Pulmonary artery endothelial cell (primary cell): ENCODE results near the gene DRP2. TPM values are rescaled to one million over a fixed set of nuclear protein-coding genes. Genes with fewer than 3 reads are reported as not detected.
"Not testable (repeated sequence)": the region's sequence is repeated elsewhere in the genome, so short reads cannot be mapped to it uniquely, and the experiment has no call there.

Experiments used
- DNase-seq: peaks from one replicate; pipeline ENCODE4 v3.0.0-alpha.2; 2011; ENCODE audit warnings: low read depth, low spot score
- total RNA-seq: library from RNA; depleted of rRNA; stranded (reverse); fragments of >200 nt; gene quantifications from 2 replicates; pipeline ENCODE4 v1.2.3, GENCODE V29; 2014

Gene DRP2
- total RNA-seq, 1 donor from 2014 or later = 0.13 TPM

GRCh38 chrX:101232316-101232715, 12.7 kb downstream of the DRP2 start:
- no peak for DNase-seq

DNA sequence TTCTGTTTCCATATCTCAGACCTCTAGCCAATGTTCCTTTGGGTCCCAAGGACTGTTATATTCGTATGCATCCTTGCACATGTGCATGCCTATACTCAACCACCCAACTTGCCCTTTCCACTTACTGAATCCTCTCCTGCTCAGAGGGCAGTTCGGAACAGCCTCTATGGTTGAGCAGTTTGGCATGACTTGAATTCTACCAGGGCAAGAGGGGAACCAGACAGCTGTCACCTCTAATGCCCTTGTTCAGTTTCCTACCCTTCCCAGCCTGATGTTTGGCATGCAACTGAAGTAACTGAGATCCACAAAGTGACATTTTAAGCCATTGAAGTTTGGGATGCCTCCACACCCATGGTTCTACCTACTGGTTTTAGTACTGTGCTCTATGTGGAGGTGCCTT, 17.5 kb downstream of the DRP2 start:
- no peak for DNase-seq

DNA sequence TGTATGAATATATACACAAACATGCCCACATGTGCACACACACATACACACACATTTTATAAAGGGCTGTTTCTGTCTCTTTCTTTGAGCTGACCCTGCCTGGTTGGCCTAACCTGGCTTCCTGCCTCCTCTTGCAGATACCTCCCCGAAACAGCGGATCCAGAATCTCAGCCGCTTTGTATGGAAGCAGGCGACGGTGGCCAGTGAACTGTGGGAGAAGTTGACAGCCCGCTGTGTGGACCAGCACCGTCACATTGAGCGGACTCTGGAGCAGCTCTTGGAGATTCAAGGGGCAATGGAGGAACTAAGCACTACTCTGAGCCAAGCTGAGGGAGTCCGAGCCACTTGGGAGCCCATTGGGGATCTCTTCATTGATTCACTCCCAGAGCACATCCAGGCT, 21.9 kb downstream of the DRP2 start:
- no peak for DNase-seq

DNA sequence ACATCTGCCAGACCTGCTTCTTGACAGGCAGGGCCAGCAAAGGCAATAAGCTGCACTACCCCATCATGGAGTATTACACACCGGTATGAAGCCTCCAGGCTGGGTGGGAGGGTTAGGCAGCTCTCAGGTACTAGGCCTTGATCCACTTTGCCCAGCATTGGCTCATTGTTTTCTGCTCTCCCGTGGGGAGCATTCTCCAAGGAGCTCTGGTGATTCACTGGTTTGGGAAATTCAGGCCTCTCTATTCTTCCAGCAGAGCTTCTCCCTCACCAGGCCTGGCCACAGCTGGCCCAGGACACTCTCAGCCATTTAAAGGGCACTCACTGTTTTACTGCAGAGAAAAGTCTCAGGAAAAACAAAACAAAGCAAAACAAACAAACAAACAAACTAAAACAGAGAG, 33.0 kb downstream of the DRP2 start:
- no peak for DNase-seq

GRCh38 chrX:101257448-101258258, 38.1 kb downstream of the DRP2 start:
- DNase-seq = no peak

DNA sequence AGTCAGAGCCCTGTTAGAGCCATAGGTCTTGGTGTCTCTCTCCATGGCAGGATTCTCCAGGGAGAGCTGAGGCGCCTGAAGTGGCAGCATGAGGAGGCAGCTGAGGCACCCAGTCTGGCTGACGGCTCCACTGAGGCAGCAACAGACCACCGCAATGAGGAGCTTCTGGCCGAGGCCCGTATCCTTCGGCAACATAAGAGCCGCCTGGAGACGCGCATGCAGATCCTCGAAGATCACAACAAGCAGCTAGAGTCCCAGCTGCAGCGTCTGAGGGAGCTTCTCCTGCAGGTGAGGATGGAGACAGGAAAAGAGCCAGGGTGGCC, 38.6 kb downstream of the DRP2 start:
- DNase-seq = no peak

- no peak for DNase-seq
Observed at GRCh38 chrX:101260435-101260834, 40.8 kb downstream of the DRP2 start.

DNA sequence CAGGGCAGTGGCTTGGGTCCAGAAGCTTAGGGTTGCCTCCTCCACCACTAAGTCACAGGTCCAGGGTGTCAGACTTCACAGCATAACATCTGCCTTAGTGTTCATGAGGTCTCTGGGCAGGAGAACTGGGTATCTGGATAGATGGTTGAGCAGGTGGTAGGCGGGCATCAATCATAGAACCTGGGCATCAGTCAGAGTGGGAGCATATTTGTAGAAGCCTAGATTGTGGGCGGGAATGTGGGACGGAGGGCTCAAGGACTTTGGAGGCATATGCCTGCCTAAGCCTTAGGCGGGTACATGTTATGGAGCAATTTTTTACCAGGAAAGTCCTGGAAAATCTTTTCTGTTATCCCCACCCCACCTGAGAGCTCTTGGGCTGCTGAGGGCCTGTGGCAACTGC, 43.0 kb downstream of the DRP2 start:
- no peak for DNase-seq

DNA sequence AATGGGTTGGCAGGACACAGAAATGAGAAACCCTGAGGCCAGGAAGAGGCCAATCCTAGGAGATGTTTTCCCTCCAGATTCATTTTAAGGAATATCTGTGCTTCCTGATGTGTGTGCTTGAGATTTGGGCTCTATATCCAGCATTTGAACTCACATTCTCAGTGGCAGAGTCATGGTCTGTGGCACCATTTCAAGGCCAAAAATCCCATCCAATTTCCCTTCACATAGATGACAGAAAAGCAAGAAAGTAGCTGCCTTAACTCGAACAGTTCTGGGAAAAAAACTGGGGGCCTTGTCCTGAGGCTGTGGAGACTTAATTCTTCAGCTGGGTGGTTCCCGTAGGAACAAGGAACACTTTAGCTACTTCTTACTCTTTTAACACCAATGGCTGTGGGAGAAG, 44.2 kb downstream of the DRP2 start:
- no peak for DNase-seq

GRCh38 chrX:101265869-101266428, 46.4 kb downstream of the DRP2 start:
- DNase-seq = peak; percentile 26

GRCh38 chrX:101274198-101274597, 54.6 kb downstream of the DRP2 start:
- DNase-seq = no peak

GRCh38 chrX:101276238-101276637, 56.7 kb downstream of the DRP2 start:
- DNase-seq = no peak

DNA sequence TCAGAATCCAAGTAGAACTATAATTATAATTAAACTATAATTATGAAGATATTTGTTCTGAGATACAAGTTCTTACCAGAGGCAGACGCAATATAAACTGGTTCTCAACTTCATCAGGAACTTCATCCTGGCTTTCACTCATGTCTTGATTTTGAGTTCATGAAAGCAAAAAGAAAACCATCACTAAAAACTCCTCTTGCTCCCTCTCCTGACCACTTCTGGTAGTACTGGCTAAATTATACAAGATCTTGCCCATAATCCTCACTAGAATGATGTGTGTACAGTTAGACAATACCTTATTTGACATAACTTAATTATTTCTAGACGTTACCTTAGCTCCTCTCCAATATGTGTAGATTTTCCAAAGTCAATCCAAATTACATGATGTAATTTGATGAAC, 67.8 kb downstream of the DRP2 start:
- DNase-seq = peak; percentile 13

- no peak for DNase-seq
Observed at GRCh38 chrX:101290957-101291603, 71.5 kb downstream of the DRP2 start, which contains the start of gene TAF7L. TAF7L (minus strand) TSS chrX:101291334; CDS start chrX:101287543, 3,791 bp downstream.

GRCh38 chrX:101295603-101296002, 76.0 kb downstream of the DRP2 start:
- DNase-seq = not testable (repeated sequence)

DNA sequence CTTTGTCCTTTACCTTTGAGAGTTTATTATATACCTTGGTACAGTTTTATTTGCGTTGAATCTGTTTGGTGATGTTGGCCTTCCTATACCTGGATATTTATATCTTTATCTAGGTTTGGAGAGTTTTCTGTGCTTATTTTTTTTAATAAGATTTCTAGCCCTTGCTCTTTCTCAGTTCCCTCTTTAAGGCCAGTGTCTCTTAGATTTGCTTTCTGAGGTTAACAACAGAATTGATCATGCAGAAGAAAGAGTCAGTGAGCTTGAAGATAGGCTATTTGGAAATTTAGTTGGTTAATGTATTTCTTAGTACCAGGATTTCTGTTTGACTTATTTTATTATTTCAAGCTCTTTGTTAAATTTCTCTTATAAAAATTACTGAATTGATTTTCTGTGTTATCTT, 84.2 kb downstream of the DRP2 start:
- DNase-seq = no peak

Other genes starting within 250 kb of the DRP2 start
- gene TRMT2B, start 167.7 kb upstream of the DRP2 start, total RNA-seq = 24.3 and 30.8 TPM in 2 replicates
- 3.1 and 9.1 TPM in 2 replicates for gene TMEM35A, start 140.9 kb upstream of the DRP2 start, total RNA-seq
- 25.2 and 44.7 TPM in 2 replicates for gene CENPI, start 121.6 kb upstream of the DRP2 start, total RNA-seq
- 0.88 and 1.2 TPM in 2 replicates for gene TAF7L, start 71.5 kb downstream of the DRP2 start, total RNA-seq
- 4.8 and 5.7 TPM in 2 replicates for gene TIMM8A, start 129.0 kb downstream of the DRP2 start, total RNA-seq
- gene BTK, start 166.4 kb downstream of the DRP2 start, total RNA-seq = 0.07 TPM in 1 of 2 replicates, not detected in the other
- gene RPL36A, start 171.2 kb downstream of the DRP2 start, total RNA-seq = 735 and 865 TPM in 2 replicates
- 25.8 and 36.7 TPM in 2 replicates for gene GLA, start 188.1 kb downstream of the DRP2 start, total RNA-seq
- 102 and 106 TPM in 2 replicates for gene HNRNPH2, start 188.4 kb downstream of the DRP2 start, total RNA-seq